ENCODE measurements around the gene PACSIN1.

Gene PACSIN1

DNA sequence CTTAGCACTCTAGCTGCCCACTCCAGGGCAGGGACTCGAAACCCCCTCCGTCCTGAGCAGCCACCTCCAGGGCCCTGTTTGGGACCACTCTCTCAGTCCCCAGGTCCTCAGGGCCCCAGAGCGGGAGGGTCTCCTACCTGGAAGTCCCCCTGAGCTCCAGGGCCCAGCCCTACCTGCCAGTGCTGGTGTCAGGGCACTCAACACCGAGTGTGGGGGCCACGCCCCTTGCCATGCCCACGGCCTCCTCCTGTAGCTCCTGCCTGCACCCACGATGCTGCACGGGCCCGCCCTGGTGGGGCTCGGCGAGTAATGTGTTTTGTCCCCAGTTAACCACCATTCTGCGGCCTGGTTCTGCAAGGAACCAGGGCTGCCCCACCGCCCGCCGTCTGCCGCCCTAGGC is 68.8 kb downstream of the PACSIN1 start:
- no peak for DNase-seq

GRCh38 chr6:34535199-34535598 is 69.3 kb downstream of the PACSIN1 start:
- in situ Hi-C loops (cut with HindIII; ENCODE audit: low pct_ligation_motif_present, low pct_unique_long_range_greater_than_20kb, low sequenced_read_pairs) = no loop called here
- no peak for DNase-seq

More for the DNA sequence above, 68.8 kb downstream of the PACSIN1 start:
- in situ Hi-C loops (cut with HindIII; ENCODE audit: low pct_ligation_motif_present, low pct_unique_long_range_greater_than_20kb, low sequenced_read_pairs) = no loop called here

GRCh38 chr6:34535646-34536045 is 69.8 kb downstream of the PACSIN1 start:
- in situ Hi-C loops (cut with HindIII; ENCODE audit: low pct_ligation_motif_present, low pct_unique_long_range_greater_than_20kb, low sequenced_read_pairs) = no loop called here
- no peak for DNase-seq

DNA sequence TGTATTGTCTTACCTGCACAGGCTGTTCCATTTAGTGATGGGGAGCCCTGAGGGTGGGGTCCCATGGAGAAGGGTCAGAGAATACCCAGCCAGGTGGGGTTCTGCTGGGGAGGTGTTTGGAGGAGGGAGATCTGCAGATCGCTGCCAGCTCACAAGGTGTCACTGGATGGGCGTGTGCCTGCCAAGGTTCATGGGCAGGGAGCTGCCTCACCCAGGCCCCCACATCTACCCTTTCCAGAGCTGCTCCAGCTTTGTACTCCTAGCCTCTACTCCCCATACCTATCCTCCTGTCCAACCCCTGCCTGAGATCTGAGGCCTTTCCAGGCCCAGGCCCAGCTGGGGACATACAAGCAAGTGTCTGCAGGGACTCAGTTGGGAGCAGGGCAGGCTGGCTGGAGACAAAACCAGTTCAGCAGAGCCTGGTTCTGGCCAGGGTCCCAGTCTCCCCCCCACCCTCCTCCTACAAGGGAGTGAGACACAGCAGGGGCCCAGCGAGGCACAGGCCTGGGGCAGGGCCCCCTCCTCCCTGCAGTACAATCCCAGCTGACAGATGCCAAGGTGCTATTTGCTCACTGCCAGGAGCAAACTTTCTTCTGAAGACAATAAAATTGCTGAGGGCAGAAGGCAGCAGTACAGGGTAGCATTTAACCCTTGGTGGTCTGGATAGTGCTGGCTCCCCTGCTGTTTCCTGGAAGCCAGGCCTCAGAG is 70.5 kb downstream of the PACSIN1 start:
- no peak for DNase-seq
- in situ Hi-C loops (cut with HindIII; ENCODE audit: low pct_ligation_motif_present, low pct_unique_long_range_greater_than_20kb, low sequenced_read_pairs) = no loop called here

DNA sequence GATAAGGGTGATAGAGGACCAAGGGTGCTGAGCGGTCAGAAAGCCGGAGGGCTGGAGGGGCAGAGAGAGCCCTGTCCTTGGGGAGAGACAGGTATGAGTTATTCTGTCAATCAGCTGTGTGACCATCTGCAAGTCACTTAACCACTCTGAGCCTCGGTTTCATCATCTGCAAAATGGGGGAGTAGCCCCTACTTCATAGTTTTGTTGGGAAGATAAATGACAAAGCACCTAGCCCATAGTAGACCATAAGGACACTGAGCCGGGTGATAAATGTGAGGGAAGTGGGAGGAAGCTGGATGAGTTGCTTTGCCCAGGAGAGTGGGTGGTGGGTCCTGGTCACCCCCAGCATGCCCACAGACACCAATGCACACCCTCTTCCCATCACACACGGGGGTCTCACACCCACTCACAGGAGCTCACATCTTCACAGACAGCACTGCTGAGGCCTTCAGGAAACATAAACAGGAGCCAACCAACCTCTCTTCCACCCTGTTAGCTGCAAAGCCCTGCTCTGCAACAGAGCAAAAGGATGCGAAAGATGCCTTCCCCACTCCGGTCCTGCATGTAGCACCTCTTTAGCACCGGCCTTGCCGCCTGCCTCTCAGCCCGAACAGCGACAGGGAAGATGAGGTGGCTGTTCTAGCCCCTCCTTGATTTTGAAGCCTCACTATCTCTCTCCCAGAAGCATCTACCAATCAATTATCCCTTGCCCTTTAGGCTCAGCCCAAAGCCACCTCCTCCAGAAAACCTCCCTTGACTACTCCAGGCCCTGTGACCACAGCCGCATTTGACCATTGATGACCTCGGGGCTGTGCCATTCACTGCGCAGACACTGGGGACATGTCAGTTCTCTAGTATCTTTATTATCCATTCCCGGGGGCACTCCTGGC is 71.3 kb downstream of the PACSIN1 start:
- in situ Hi-C loops (cut with HindIII; ENCODE audit: low pct_ligation_motif_present, low pct_unique_long_range_greater_than_20kb, low sequenced_read_pairs) = no loop called here
- no peak for DNase-seq

GRCh38 chr6:34537922-34538550 is 72.2 kb downstream of the PACSIN1 start:
- in situ Hi-C loops (cut with HindIII; ENCODE audit: low pct_ligation_motif_present, low pct_unique_long_range_greater_than_20kb, low sequenced_read_pairs) = no loop called here
- DNase-seq = no peak

DNA sequence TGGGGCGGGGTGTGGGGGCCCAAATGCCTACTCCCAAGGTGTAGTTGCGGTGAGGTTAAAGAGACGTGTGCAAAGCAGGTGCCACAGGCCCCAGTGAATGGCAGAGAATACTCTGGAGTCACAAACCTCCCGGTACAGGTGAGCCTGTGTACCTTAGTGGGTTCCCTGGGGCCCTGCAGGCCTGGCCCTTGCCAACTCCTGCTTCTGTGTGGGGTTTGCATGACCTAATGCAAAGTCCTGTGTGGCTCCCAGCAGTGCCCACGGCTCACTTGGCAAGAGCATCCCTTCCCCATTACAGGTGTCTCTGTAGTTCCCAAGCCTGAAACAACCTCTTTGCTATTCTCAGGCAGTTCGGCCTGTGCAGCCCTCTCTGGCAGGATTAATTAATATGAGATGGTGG is 72.7 kb downstream of the PACSIN1 start:
- in situ Hi-C loops (cut with HindIII; ENCODE audit: low pct_ligation_motif_present, low pct_unique_long_range_greater_than_20kb, low sequenced_read_pairs) = no loop called here
- DNase-seq = no peak

- in situ Hi-C loops (cut with HindIII; ENCODE audit: low pct_ligation_motif_present, low pct_unique_long_range_greater_than_20kb, low sequenced_read_pairs) = no loop called here
- no peak for DNase-seq
These were observed 73.3 kb downstream of the PACSIN1 start for GRCh38 chr6:34539181-34539580.

GRCh38 chr6:34540222-34540621 is 74.3 kb downstream of the PACSIN1 start:
- no peak for DNase-seq
- in situ Hi-C loops (cut with HindIII; ENCODE audit: low pct_ligation_motif_present, low pct_unique_long_range_greater_than_20kb, low sequenced_read_pairs) = no loop called here

DNA sequence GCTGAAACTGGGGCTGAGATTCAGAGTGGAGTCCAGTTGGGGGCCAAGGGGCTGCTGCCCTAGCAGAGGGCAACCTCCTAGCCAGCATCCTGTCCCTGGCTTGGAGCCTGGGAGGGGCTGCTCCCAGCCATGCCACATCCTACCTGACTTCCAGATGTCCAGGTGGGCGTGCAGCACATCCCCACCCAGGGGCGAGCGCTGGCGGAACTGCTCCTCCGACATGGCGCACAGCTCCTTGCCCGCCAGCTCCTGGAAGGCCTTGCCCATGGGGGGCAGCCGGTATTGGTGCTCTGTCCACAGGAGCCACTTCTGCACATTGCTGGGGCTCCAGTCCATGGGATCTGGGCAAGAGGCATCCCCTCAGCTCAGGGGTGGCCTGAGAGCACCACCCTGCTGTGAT is 75.0 kb downstream of the PACSIN1 start:
- in situ Hi-C loops (cut with HindIII; ENCODE audit: low pct_ligation_motif_present, low pct_unique_long_range_greater_than_20kb, low sequenced_read_pairs) = no loop called here
- no peak for DNase-seq

DNA sequence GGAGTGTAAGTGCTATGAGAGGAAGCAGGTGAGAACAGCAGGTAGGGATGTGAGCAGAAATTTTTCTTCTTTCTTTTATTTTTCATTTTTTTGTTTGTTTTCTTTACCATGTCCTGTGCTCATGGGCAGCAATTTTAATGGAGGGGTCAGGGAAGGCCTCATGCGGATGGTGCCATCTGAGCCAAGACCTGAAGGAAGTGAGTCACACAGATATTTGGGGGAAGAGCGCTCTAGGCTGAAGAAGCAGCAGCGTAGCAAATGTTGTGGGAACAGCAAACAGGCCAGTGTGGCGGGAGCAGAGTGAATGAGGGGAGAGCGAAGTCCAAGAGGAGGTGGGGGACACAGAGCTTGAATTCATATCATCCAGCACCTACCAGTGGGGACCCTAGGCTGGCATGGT is 77.5 kb downstream of the PACSIN1 start:
- peak; percentile 14 for DNase-seq
- in situ Hi-C loops (cut with HindIII; ENCODE audit: low pct_ligation_motif_present, low pct_unique_long_range_greater_than_20kb, low sequenced_read_pairs) = no loop called here

GRCh38 chr6:34544052-34544604 is 78.3 kb downstream of the PACSIN1 start:
- no peak for DNase-seq
- in situ Hi-C loops (cut with HindIII; ENCODE audit: low pct_ligation_motif_present, low pct_unique_long_range_greater_than_20kb, low sequenced_read_pairs) = no loop called here

DNA sequence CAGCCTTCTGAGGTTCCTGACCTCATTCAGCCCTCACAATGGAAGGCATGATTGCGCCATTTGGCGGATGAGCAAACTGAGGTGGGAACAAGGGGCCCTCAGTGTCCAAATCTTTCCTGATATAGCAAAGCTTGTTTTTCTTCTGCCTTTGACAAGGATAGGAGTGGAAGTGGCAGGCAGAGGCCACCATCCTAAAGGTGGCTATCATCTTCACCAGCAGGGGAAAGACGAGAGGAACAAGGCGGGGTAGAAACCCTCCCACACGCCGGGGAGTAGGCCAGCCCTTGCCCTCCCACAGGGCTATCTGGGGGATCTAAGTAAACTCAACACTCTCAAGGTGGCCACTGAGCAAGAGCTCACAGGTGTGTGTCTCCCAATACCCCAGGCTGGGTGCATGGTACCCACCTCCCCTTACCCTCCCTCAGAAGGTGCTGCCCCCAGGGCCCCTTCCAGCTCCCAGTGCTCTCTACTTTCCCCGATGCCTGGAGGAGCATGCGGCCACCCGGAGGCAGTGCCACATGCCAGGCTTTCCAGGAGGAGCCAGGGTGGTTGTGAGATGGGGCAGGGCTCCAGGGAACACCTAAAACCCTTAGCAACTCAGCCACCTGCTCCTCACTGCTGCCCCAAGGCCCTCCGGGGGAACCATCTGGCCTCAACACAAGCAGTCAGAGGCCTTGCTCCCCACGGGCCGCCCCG is 79.0 kb downstream of the PACSIN1 start:
- in situ Hi-C loops (cut with HindIII; ENCODE audit: low pct_ligation_motif_present, low pct_unique_long_range_greater_than_20kb, low sequenced_read_pairs) = no loop called here

DNA sequence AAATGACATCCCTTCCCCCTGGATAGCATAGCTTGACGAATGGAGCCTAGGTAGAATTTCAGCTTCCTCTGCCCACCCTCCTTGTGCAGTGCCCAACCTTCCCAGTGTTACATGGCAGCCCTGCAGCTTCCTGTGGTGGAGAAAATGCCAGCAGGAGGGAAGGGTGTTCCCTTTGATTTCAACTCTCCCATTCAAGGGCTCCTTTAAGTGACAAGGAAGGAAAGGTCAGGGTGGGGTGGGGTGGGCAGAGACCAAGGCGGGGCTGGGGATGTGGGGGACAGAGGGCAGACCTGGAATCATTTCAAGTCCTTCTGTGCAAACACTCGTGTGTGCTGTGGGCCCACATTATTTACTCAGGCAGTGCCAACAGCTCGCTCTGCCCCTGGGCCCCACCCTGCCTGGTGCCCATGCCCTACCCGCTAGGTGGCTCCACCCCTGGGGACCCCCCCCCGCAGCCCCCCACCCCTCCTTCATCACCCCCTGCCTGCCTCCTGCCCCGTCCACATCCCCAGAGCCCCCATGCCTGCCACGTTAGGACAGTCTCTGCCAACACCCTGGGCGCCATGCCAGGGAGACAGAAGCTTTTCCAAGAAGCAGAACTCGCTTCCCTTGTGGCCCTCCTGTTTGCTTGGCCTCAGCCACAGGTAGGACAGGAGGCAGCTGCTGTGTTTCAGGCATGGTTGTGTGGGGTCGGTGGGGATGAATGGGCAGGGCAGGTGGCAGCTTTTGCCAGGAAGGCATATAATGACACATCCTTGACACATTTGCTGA is 80.9 kb downstream of the PACSIN1 start:
- DNase-seq = peak; percentile 29
- in situ Hi-C loops (cut with HindIII; ENCODE audit: low pct_ligation_motif_present, low pct_unique_long_range_greater_than_20kb, low sequenced_read_pairs) = no loop called here

More for the DNA sequence above, 79.0 kb downstream of the PACSIN1 start:
- DNase-seq = no peak

DNA sequence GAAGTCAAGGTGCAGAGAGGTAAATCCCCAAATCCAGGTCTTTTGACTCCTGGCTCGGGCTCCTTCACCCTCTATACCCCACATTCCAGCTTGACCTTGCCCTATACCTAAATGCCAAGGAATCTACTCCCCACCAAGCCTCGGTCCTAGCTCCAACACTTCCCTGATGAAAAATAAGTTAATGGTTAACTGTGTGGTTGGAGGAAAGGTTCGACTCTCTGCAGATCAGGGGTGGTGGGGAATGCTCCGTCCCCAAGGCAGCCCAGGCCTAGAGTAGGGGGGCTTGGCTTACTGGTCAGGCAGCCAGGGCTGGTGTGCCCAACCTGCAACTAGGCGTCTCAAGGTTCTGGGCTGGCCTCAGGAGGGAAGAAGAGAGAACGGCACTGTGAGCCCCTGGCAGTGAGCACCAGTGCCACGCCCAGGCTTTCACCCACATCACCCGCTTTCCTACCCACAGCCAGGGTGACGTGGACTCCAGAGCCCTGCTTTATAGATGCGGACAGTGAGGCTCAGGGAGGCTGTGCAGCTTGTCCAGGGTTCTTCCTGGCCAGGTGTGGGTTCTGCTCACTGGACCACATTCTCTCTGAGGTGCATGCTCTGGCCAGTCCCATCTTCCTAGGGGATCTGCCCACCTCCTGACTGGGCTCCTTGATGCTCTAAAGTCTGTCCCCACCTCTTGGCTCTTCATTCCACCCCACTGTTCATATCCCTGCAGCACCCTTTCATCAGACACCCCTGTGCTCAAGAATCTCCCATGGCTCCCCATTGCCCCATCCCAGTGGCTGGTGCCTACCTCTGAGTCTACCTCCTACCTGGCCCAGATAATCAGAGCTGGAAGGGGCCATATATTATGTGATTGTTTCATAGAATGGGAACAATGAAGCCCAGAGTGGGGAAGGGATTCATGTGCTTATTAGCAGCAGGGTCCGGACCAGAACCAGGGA is 82.1 kb downstream of the PACSIN1 start:
- DNase-seq = peak; percentile 62
- in situ Hi-C loops (cut with HindIII; ENCODE audit: low pct_ligation_motif_present, low pct_unique_long_range_greater_than_20kb, low sequenced_read_pairs) = no loop called here

- no peak for DNase-seq
- in situ Hi-C loops (cut with HindIII; ENCODE audit: low pct_ligation_motif_present, low pct_unique_long_range_greater_than_20kb, low sequenced_read_pairs) = no loop called here
These were observed 83.3 kb downstream of the PACSIN1 start for GRCh38 chr6:34549026-34549803.

Data from ACHN (cell line).